GM20431 (cell line): ENCODE results near the gene DDX27.

Experiments used
- in situ Hi-C: fragments of 300-500 bp; cut with MseI, MboI; formaldehyde crosslinking; loops from one replicate; pipeline ENCODE4 v1.15.0; 2020; ENCODE audit warnings: low sequenced_read_pairs; ENCODE audit not compliant: unreplicated experiment

Gene DDX27

DNA sequence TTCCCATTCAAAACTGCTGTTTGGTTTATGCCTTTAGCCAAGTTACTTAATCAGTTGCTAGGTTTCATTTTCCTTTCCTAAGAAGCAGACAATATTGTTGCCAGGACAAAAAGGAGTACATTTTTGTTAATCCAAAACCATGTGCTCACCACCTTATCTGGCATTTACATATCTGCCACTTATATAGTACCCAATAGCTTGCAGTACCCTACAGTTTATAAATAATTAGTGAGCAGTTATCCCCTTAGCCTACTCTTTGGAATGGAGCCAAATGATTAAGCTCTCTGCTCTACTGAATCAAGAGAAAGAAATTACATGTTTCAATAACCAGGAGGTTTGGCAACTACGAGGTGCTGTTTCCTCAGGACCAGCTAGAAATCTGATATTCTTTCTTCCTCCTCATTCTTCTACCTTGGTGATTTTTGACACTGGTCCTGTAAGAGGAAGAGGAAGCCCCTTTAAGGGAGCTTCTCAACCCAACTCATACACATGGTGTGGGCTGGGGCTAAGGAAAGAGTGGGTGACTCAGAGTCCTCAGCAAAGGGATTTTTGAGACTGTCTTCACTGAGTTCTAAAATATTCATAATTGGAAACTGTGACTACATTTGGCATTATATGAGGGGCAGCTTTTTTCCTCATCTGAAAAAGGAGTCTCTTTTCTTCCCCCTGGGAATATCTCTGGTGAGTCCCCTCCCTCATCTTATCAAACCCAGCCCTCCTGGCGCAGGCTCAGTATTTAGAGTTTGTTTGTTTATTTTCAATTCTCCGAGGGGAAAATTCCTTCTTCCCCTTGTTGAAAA lies 57.1 kb downstream of the DDX27 start:
- in situ Hi-C loops = no loop called here

DNA sequence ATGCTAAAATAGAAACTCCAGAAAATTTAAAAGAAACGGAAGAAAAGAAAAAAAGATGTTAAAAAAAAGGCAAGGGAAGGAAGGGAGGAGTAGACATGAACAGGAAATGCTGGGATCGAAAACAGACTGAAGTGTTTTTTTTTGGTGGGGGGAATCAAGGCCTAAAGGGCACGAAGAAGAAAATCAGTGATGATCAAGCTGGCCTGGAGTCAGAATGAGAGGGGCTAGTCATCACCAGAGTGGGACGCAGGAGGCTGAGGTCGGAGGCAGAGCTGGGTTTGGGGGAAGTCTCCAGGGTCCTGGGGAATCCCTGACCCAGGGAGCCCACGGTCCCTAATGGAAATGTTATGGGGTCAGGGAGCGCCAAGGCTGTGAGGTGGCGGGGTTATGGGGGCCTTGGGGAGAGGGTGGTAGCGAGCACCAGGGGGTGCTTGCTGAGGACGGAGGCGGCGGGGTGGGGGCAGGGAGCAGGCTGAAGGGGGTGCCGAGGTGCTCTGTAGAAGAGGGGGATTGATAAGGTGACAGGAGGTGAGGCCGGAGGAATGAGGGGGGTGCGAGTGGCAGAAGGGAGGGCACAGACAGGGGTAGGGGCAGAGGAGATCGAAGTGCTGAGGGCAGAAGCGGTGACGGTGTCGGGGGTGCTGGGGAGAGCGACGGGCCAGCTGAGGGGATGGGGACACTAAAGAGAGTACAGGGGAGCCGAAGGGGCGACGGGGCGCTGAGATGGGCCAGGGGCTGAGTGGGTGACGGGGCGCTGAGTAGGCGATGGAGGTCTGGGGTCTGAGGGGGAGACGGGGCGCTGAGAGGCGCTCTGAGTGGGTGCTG lies 58.0 kb downstream of the DDX27 start:
- in situ Hi-C loops = no loop called here

DNA sequence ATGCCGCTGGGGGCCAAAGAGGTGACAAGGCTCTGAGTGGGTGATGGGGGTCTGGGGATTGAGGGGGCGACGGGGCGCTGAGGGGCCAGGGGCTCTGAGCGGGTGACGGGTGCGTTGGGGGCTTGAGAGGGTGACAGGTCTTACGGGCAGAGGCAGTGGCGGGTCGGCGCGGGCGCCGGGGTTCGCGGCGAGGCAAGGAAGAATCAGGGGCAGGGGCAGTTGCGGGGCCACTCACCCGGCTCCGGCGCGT lies 58.5 kb downstream of the DDX27 start:
- in situ Hi-C loops = no loop called here

DNA sequence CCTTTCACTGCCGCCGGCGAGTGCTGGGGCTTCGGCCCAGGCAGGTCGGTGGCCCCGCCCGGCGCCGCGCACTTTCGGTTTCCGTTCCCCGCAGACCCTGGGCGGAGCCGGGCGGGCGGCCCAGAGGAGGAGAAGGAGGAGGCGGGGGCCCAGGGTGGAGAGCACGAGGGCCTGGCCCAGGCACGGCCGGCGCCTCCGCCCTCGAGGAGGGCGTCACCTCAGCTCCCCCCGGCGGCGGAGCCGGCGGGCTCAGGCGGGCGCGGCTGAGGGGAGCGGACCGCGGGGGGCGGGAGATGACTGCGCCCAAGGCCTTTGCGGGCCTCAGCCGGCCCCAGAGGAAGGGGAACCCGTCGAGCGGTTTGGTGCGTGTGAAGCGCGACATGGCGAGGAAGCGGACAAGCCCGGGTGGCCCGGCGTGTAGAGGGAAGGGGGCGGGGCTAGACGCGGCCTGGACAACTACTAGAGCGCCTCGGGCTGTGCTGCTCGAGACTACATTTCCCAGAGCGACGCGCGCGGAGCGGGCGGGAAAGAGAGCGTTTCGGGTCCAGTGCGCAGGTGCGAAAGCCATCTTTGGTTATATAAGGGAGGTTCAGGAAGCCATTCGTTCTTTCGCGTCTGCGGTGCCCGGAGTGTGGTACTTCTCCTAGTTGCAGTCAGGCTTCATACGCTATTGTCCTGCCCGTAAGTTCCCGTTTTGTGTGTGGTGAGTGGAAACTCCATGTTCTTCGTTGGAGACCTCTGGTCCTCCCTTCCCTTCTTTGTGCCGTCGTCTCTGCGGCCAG lies 59.0 kb downstream of the DDX27 start, which contains the start of gene ZNFX1:
Gene ZNFX1 (minus strand): TSS at position 22 of the 782 bp plus-strand sequence. CDS start 2,218 bp downstream, outside the sequence.
- in situ Hi-C loops = no loop called here

DNA sequence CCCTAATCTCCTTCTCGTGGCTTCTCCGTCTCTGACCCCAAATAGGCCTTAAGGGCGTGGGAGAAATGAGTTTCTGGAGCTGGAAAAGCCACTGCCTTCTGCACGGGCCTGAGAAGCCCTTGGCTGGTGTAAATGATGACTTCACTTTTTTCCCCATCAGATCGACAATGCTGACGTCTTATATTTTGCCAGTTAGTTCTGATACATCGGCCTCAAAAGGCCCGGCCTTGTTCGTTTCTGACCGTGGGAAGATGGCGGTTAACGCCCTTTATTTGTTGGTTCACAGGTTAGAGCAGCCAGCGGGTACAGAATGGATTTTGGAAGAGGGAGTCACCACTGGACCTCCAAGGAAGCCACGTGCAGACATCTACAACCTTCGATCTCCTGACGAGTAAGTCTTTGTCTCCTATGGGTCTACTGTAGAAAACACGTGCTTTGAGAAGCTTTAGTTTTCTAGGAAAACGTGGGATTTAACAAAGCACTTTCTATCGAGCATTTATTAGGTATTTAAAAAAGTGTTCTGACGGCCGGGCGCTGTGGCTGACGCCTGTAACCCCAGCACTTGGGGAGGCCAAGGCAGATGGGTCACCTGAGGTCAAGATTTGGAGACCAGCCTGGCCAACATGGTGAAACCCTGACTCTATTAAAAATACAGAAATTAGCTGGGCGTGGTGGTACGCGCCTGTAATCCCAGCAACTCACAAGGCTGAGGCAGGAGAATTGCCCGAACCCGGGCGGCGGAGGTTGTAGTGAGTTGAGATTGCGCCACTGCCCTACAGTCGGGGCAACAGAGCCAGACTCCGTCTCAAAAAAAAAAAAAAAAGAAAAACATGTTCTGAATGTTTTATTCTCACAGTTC lies 59.8 kb downstream of the DDX27 start:
- in situ Hi-C loops = no loop called here

DNA sequence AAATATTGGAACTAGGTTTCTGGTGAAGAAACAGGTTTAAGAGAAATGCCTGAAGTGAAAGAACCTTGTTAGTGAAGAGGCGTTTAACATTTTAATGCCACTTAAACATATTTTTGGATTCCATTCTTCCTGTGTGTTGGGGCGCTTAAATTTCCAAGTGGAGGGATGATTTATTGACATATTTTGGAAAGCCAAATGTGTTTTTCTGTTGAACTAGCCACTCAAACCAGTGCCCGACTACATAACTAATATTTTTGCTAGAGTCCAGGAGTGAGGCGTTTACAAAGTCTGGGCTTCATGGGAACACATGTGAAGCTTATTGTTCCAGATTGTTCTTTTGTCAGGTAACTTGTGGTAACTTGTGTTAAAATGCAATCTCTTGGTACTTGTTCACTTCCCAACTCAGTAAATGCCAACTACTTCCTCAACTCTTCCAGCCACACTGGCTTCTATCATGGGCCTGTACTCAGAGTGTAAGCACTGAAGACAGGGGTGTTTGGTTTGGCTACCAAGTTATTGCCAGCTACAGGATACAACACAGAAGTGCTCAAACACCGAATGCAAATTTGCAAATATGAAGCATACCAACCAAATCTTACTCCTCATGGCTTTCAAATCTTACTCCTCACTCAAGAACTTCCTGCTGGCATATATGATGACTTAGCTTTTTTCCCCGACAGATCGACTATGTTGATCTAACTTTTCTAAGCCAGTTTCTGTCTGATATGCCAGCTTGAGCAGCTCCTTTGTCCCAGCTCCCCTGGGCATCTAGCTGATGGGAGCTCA lies 60.7 kb downstream of the DDX27 start:
- in situ Hi-C loops = no loop called here

DNA sequence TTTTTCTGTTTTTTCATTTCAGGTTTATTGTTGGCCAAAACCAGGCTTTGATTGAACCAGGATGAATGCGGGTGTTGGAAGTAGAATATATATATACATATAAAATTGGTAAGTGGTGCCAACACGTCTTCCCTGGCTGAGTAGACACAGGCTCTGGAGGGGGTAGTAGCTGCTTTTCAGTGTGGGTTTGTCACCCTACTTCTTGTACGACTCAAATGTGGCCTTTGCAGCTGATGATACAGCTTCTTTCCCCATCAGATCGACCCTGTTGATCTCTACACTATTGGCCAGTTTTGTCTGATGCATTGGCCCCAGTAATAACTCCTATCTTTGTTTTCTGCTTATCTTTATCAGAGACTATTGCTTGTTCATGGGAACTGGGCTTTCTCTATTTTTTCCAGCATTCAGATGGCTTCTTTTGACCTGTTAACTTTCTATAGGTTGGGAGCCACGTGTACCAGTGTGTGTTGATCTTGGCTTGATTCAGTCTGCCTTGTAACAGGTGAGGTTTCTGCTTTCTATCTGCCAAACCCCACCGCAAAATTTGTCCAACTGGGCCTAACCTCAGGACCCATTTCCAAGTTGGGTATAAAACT lies 61.3 kb downstream of the DDX27 start:
- in situ Hi-C loops = no loop called here

DNA sequence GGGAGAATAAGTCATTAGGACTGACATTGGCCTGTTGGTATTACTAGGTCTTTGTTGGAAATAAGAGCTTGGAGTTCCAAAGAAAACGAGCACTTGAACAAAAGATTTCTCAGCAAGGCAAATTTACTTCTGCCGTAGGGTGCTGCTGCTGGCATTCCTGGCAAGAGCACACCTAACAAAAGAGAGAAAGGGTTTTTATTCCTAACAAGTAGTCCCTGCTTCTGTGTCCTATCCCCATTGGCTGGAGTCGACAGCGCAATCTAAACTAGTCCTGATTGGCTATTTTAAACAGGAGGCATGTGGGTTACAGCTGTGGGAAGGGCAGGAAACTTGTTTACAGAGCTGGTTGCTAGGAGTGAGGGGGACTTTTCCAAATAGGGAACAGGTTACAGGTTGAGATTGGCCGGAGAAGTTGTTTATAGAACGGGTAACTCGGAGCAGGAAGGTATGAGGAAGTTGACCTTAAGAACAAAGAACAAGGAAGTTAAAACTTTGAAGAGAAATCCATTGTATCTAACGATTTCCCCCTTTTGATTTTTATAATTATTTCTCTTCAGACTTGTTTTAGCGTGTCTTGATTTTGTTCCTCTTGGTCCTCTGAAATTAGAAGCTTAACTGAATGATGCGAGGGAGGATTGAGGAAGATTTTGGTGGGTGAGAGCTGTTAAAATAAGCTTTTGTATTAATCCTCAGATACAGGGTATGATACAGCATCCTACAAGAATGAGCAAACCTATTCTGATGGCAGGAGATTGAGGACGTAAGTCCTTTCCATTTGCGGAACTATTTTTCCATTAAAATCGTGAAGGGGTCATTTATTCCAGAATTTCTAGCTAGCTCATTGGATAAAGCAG lies 62.1 kb downstream of the DDX27 start:
- in situ Hi-C loops = no loop called here

DNA sequence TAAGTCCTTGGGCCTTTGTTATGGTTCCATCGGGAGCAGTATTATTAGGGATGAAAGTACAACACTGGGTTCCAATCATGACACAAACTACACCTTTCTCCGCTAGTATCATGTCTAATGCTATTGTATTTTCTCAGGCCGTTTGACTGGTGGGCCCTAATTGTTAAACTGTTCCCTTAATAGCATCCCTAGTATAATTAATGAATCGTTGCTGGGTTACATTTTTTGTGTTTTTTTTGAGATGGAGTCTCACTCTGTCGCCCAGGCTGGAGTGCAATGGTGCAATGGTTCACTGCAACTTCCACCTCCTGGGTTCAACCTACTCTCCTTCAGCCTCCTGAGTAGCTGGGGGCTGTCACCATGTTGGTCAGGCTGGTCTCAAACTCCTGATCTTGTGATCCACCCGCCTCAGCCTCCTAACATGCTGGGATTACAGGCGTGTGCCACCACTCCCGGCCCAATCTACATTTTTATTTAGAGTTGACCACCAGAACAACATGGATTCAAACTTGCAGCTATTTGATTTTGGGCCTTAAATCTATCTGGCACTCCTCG lies 62.8 kb downstream of the DDX27 start:
- in situ Hi-C loops = no loop called here

DNA sequence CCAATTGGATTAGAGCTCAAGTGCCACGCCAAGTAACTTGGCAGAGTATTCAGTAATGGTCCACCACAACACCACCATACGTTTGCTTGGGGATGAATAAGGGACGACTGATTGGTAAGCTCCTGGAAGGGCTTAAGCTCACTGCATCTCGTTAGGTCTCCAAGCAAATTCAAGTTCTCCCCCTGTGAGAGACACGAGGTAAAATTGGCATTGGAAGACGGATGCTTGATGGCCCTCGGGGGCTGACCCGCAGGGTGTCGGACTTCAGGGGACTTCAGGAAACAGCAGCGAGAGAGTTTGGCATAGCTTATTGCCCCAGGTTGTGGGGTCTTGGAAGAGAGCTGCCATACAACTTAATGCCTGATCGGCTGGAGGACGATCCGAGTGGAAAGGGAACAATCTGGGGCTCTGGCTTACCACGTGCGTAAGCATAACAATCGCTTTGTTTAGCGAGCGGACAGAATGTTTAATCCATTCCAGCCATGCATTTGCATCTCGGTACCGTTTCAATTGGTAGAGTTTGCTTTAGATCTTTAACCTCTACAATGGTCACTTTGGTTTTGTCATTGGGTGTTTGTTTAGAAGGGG lies 63.5 kb downstream of the DDX27 start:
- in situ Hi-C loops = no loop called here

DNA sequence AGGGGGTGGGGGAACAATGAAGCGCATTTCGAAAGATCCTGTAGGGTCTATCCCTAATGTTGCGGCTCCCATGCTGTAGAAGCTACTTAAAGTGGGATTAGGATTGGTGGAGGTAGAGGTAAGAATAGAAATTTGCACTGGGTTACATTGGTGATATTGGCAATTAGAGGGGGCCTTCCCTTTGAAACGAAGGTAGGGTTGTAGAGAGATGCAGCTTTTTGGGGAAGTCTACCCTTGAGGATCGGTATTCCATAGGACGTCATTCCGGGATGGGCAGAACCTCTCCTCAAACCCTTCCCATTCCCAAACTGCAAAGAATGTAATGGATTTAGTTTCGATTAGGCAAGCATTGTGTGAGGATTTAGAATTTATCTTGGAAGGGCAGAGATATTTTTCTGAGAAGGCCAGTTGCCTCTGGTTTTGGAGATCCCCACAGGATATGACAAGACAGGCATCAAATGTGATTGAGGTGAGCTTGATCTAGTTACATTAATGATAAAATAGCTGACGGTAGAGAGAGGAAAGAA lies 64.0 kb downstream of the DDX27 start:
- in situ Hi-C loops = no loop called here

DNA sequence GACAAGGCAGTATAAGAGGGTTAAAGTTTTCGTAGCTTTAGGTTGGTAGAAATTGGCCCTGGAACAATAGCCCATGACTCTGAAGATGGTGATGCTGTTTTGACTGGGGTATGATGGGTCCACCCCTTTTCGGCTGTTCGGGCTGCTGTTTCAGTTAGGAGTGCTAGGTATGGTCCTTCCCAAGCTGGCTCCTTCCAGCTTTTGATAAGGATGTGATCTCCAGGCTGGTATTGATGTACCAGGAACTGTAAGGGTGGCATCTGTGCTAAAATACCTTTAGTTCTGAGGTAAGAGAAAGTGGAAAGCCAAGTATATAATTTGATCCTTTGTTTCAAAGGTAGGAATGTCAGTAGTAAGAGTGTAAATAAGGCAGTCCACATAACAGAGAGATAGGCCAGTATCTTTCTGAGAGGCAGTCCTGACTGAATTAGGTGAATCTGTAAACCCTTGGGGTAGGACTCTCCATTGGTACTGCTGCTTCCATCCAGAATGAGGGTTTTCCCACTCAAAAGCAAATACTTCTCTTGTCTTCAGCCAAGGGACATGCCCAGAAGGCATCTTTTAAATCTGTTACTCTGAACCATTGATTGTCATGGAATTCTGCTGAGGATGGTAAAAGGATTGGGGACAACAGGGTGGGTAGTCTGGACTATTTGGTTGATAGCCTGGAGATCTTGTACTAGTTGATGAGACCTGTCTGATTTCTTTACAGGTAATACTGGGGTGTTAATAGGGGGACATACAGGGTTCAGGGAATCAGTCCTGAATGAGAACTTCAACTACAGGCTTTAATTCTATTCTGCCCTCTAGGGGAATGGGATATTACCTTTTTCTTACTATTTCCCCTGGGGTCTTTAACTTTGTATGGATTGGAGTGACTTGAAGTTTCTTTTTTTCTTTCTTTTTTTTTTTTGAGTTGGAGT lies 64.7 kb downstream of the DDX27 start:
- in situ Hi-C loops = no loop called here

DNA sequence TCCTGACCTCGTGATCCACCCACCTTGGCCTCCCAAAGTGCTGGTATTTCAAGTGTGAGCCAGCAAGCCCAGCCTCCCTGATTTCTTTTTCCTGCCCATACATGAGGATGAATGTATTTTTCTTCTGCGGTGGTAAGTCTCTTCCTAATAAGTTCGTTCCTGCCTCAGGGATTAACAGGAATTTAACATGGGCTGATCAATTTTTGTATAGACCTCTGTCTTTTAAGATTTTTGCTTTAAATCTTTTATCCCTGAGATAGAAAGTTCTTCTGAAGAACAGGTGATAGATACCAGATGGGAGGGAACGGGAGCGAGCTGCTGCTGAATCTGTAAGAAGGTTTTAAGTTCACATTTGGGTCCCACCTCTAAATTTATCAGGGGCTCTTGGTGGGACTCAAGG lies 65.6 kb downstream of the DDX27 start:
- in situ Hi-C loops = no loop called here

DNA sequence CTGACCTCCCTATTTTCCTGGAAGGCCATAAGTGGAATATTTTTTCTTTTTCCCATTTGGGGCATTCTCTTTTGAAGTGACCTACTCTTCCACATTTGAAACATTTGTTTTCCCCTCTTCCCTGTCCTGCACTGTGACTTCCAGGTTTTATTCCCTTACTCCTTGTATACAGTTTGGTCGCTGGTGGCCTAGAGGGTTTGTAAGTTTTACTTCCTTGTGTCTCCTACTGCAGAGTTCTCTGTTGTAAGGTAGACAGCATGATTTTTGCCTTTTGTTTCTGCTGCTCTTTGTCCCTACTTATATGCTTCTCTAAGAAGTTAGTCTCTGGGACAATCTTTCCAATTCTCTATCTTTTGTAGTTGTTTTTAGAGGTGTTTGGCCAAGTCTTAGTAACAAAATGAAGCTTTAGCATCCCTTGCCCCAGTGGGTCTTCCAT lies 66.0 kb downstream of the DDX27 start:
- in situ Hi-C loops = no loop called here

DNA sequence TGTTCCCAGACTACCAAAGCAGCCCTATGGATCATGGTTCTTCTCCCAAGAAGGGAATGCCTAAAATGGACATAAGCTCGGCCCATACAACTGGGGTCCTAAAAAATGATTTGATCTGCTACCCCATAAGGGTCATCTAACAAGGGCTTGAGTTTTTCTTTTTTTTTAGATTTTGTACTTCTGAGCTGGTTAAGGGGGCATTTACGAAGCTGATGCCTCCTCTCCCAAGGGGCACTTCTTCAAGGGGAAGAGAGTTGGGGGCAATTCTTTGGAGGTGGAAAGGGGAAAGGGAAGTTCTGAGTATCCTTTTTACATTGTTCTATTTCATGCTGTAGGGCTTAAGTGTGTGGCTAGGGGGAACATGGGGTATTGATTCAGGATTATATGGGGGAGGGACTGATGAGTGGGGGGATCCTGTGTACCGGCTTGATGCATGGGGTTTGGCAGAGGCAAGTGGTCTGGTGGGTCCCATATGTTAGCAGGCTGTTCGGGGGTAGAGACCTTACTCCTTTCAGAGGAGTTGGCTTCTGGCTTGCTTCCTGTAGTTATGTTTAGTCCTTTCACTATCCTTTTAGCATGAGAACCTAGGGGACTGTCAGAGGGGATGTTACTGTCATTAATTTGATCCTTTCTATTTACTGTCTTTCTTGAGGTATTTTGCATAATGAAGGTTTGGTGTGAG lies 66.7 kb downstream of the DDX27 start:
- in situ Hi-C loops = no loop called here
